Hepatocyte (in vitro differentiated cells): ENCODE results near the gene GTF2E1. TPM values are rescaled to one million over a fixed set of nuclear protein-coding genes. Genes with fewer than 3 reads are reported as not detected.
A peak's percentile ranks its signal among the peaks of the same experiment; 100 is the strongest.
"Not testable (repeated sequence)": the region's sequence is repeated elsewhere in the genome, so short reads cannot be mapped to it uniquely, and the experiment has no call there.

Source experiments
- DNase-seq: peaks from one replicate; pipeline ENCODE4 v3.0.0-alpha.2; 2016; ENCODE audit warnings: low spot score
- H2AFZ ChIP-seq: fragments of 200-600 bp; sonication (generic); 2 replicates; pipeline ENCODE4 v1.6.0; 2016; ENCODE audit warnings: antibody characterized with exemption, mild to moderate bottlenecking
- H3K27ac ChIP-seq: fragments of 200-600 bp; sonication (generic); 2 replicates; pipeline ENCODE4 v1.5.1; 2016; ENCODE audit warnings: mild to moderate bottlenecking
- H3K27me3 ChIP-seq: fragments of 200-600 bp; sonication (generic); 2 replicates; pipeline ENCODE4 v1.6.1; 2016
- H3K36me3 ChIP-seq: fragments of 200-600 bp; sonication (generic); replicated peaks from 2 replicates; pipeline ENCODE4 v1.5.1; 2016; ENCODE audit warnings: low read depth; ENCODE audit not compliant: insufficient read depth
- H3K4me1 ChIP-seq: fragments of 200-600 bp; sonication (generic); 2 replicates; pipeline ENCODE4 v1.5.1; 2016; ENCODE audit warnings: mild to moderate bottlenecking, moderate library complexity; ENCODE audit not compliant: insufficient read depth
- H3K4me2 ChIP-seq: fragments of 200-600 bp; sonication (generic); 2 replicates; pipeline ENCODE4 v1.6.0; 2016
- H3K4me3 ChIP-seq: fragments of 200-600 bp; sonication (generic); 2 replicates; pipeline ENCODE4 v1.5.1; 2016; ENCODE audit warnings: mild to moderate bottlenecking
- H3K79me2 ChIP-seq: fragments of 200-600 bp; sonication (generic); 2 replicates; pipeline ENCODE4 v1.6.0; 2017; ENCODE audit warnings: mild to moderate bottlenecking
- H3K9me2 ChIP-seq: fragments of 200-600 bp; sonication (generic); replicated peaks from 2 replicates; pipeline ENCODE4 v1.6.0; 2017; ENCODE audit warnings: mild to moderate bottlenecking; ENCODE audit not compliant: insufficient read depth
- H3K9me3 ChIP-seq: fragments of 200-600 bp; sonication (generic); 2 replicates; pipeline ENCODE4 v1.5.1; 2016; ENCODE audit warnings: low read depth, mild to moderate bottlenecking
- H4K20me1 ChIP-seq: fragments of 200-600 bp; sonication (generic); 2 replicates; pipeline ENCODE4 v1.6.0; 2016; ENCODE audit warnings: mild to moderate bottlenecking; ENCODE audit not compliant: insufficient read depth, poor library complexity, severe bottlenecking
- CTCF ChIP-seq: fragments of 200-600 bp; sonication (generic); IDR thresholded peaks from 2 replicates; pipeline ENCODE4 v1.5.1; 2016; ENCODE audit warnings: antibody characterized with exemption, mild to moderate bottlenecking; ENCODE audit not compliant: poor library complexity
- EZH2 ChIP-seq: fragments of 200-600 bp; sonication (generic); IDR thresholded peaks from 2 replicates; pipeline ENCODE4 v1.6.1; 2016; ENCODE audit warnings: antibody characterized with exemption, mild to moderate bottlenecking, borderline replicate concordance
- EZH2phosphoT487 ChIP-seq: fragments of 200-600 bp; sonication (generic); IDR thresholded peaks from one replicate; pipeline ENCODE4 v1.6.1; 2018; ENCODE audit warnings: antibody characterized with exemption, mild to moderate bottlenecking, low read depth, moderate library complexity; ENCODE audit not compliant: unreplicated experiment, severe bottlenecking
- WGBS: methylation state at CpG from one replicate; pipeline ENCODE4 v1.1.6; 2016; ENCODE audit warnings: low lambda C conversion rate; ENCODE audit errors: missing lambda C conversion rate; 5-methylcytosine and 5-hydroxymethylcytosine counted together
- polyA plus RNA-seq: library from polyadenylated mRNA; unstranded; fragments of >200 nt; fragmentation: Nextera tagmentation; extraction: Ambion mirVana; gene quantifications from 2 replicates; pipeline ENCODE4 v1.2.1, GENCODE V29; 2016
- total RNA-seq: library from RNA; depleted of rRNA; stranded (reverse); fragments of >200 nt; gene quantifications from 2 replicates; pipeline ENCODE4 v1.2.3, GENCODE V29; 2014

Gene GTF2E1
- total and polyA plus RNA-seq, 2 experiments from 2014 or later, result 7.5 to 9.2 TPM

- Histone ChIP-seq H3K9me3 (no peaks in the 10 kb centered on the region), H3K27me3 (no peaks in the 10 kb centered on the region), H4K20me1 (no peaks in the 10 kb centered on the region), H3K4me2 (no peak overlapping the region), H3K36me3 (no peaks in the 10 kb centered on the region), H3K9me2 (no peaks in the 10 kb centered on the region), H2AFZ (no peak overlapping the region), H3K27ac (no peak overlapping the region), H3K4me3 (no peak overlapping the region), H3K4me1 (no peaks in the 10 kb centered on the region), H3K79me2 (peaks cover 7% of the 10 kb centered on the region)
- no peak for DNase-seq
- TF ChIP-seq EZH2 (no peak), CTCF (no peak)
These were observed 29.3 kb upstream of the GTF2E1 start for GRCh38 chr3:120713262-120713661.

DNA sequence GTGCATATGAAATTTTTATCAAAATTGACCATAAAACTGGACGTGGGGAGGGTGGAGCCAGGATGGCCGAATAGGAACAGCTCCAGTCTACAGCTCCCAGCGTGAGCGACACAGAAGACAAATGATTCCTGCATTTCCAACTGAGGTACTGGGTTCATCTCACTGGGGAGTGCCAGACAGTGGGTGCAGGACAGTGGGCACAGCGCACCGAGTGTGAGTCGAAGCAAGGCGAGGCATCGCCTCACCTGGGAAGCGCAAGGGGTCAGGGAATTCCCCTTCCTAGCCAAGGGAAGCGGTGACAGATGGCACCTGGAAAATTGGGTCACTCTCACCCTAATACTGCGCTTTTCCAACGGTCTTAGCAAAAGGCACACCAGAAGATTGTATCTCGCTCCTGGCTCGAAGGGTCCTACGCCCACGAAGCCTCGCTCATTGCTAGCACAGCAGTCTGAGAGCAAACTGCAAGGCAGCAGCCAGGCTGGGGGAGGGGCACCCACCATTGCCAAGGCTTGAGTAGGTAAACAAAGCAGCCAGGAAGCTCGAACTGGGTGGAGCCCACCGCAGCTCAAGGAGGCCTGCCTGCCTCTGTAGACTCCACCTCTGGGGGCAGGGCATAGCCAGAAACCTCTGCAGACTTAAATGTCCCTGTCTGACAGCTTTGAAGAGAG, 23.2 kb upstream of the GTF2E1 start:
- not testable (repeated sequence) for H3K27me3 ChIP-seq, H3K27ac ChIP-seq
- peak overlapping the region; percentile 71 for H3K4me2 ChIP-seq

GRCh38 chr3:120726791-120727190, 15.8 kb upstream of the GTF2E1 start:
- no peak overlapping the region for H3K4me2 ChIP-seq
- 90% methylated on average over 1 of the region's 1 CpG for WGBS

More for the DNA sequence above, 23.2 kb upstream of the GTF2E1 start:
- H3K4me1 ChIP-seq, H3K9me2 ChIP-seq, H3K9me3 ChIP-seq, H4K20me1 ChIP-seq, H3K4me3 ChIP-seq, H3K36me3 ChIP-seq: not testable (repeated sequence)
- peak; percentile 7 for DNase-seq
- 46% methylated on average over 20 of the region's 20 CpGs for WGBS
- H3K79me2 ChIP-seq, result peaks cover 12% of the 10 kb centered on the region
- peak overlapping the region; percentile 37 for H2AFZ ChIP-seq

More at GRCh38 chr3:120726791-120727190, 15.8 kb upstream of the GTF2E1 start:
- no peak for DNase-seq
- H3K27me3 ChIP-seq, result no peaks in the 10 kb centered on the region
- no peak for TF ChIP-seq EZH2
- no peak for TF ChIP-seq CTCF
- TF ChIP-seq EZH2phosphoT487, result no peak
- no peaks in the 10 kb centered on the region for H3K9me2 ChIP-seq
- no peaks in the 10 kb centered on the region for H3K79me2 ChIP-seq
- H3K36me3 ChIP-seq, result no peaks in the 10 kb centered on the region
- H3K27ac ChIP-seq, result no peak overlapping the region
- no peak overlapping the region for H2AFZ ChIP-seq
- no peaks in the 10 kb centered on the region for H4K20me1 ChIP-seq
- no peak overlapping the region for H3K4me3 ChIP-seq
- H3K4me1 ChIP-seq, result no peaks in the 10 kb centered on the region
- H3K9me3 ChIP-seq, result no peaks in the 10 kb centered on the region
